ENCODE results near the gene EEIG2. TPM values are rescaled to one million over a fixed set of nuclear protein-coding genes. Genes with fewer than 3 reads are reported as not detected.
"Not testable (repeated sequence)": the region's sequence is repeated elsewhere in the genome, so short reads cannot be mapped to it uniquely, and the experiment has no call there.

EEIG2 gene
- total RNA-seq, 1 donor from 2014 or later = 12.7 TPM

- intact Hi-C loops (cut with DNase I) = no loop called here
These were observed 18.9 kb upstream of the EEIG2 start for GRCh38 chr1:108540977-108541376.

GRCh38 chr1:108541861-108542260, 18.0 kb upstream of the EEIG2 start:
- Histone ChIP-seq H3K9me3 (no peaks in the 10 kb centered on the region), H3K27me3 (no peaks in the 10 kb centered on the region), H3K36me3 (no peaks in the 10 kb centered on the region), H3K4me3 (no peak overlapping the region), H3K27ac (no peak overlapping the region), H3K4me1 (no peaks in the 10 kb centered on the region)
- no peak for ATAC-seq
- intact Hi-C loops (cut with DNase I) = no loop called here
- no peak for DNase-seq
- TF ChIP-seq CTCF (IDR thresholded peaks at IDR 0.05) = no peak

More at GRCh38 chr1:108540977-108541376, 18.9 kb upstream of the EEIG2 start:
- no peak overlapping the region for H3K27ac ChIP-seq
- H3K36me3 ChIP-seq = no peaks in the 10 kb centered on the region
- TF ChIP-seq CTCF (IDR thresholded peaks at IDR 0.05) = no peak
- no peak for DNase-seq
- no peaks in the 10 kb centered on the region for H3K9me3 ChIP-seq
- H3K27me3 ChIP-seq = no peaks in the 10 kb centered on the region
- H3K4me3 ChIP-seq = no peak overlapping the region
- ATAC-seq = no peak
- H3K4me1 ChIP-seq = no peaks in the 10 kb centered on the region

GRCh38 chr1:108547493-108547892, 12.4 kb upstream of the EEIG2 start:
- H3K27me3 ChIP-seq; intact Hi-C loops (cut with DNase I); H3K27ac ChIP-seq; H3K4me3 ChIP-seq; ATAC-seq; DNase-seq; H3K4me1 ChIP-seq; H3K9me3 ChIP-seq; H3K36me3 ChIP-seq: not testable (repeated sequence)

- ATAC-seq = peak; percentile 70
- intact Hi-C loops (cut with DNase I) = no loop called here
- DNase-seq = no peak
These were observed 8.6 kb upstream of the EEIG2 start for GRCh38 chr1:108551137-108551862.

GRCh38 chr1:108553905-108554304, 6.0 kb upstream of the EEIG2 start:
- intact Hi-C loops (cut with DNase I) = no loop called here
- Histone ChIP-seq H3K36me3 (no peaks in the 10 kb centered on the region), H3K4me1 (peaks cover 2% of the 10 kb centered on the region), H3K27ac (no peak overlapping the region), H3K27me3 (no peaks in the 10 kb centered on the region), H3K9me3 (no peaks in the 10 kb centered on the region), H3K4me3 (no peak overlapping the region)
- DNase-seq (no peak), ATAC-seq (no peak)
- no peak for TF ChIP-seq CTCF (IDR thresholded peaks at IDR 0.05)

More at GRCh38 chr1:108551137-108551862, 8.6 kb upstream of the EEIG2 start:
- Histone ChIP-seq H3K4me1 (no peaks in the 10 kb centered on the region), H3K36me3 (no peaks in the 10 kb centered on the region), H3K27me3 (no peaks in the 10 kb centered on the region), H3K4me3 (no peak overlapping the region), H3K27ac (no peak overlapping the region), H3K9me3 (no peaks in the 10 kb centered on the region)
- TF ChIP-seq CTCF (IDR thresholded peaks at IDR 0.05) = no peak

GRCh38 chr1:108554682-108555427, 5.0 kb upstream of the EEIG2 start:
- H3K27ac ChIP-seq = no peak overlapping the region
- no peaks in the 10 kb centered on the region for H3K27me3 ChIP-seq
- DNase-seq (no peak), ATAC-seq (no peak)
- TF ChIP-seq CTCF (IDR thresholded peaks at IDR 0.05) = no peak
- no peaks in the 10 kb centered on the region for H3K9me3 ChIP-seq
- intact Hi-C loops (cut with DNase I) = no loop called here
- H3K4me1 ChIP-seq = peaks cover 10% of the 10 kb centered on the region
- no peak overlapping the region for H3K4me3 ChIP-seq
- H3K36me3 ChIP-seq = no peaks in the 10 kb centered on the region
